MV-4-11 (cell line): ENCODE results near the gene RACGAP1.

Experiments
- DNase-seq: peaks from one replicate; lab custom pipeline; 2025; lab: John Stamatoyannopoulos, UW

The RACGAP1 gene

GRCh38 chr12:49941556-49942511 lies 83.5 kb downstream of the RACGAP1 start:
- DNase-seq, result no peak

GRCh38 chr12:49939707-49940106 lies 85.6 kb downstream of the RACGAP1 start:
- DNase-seq, result no peak

- DNase-seq, result no peak
Measured at GRCh38 chr12:49939307-49939706, 86.0 kb downstream of the RACGAP1 start.
